Choroid plexus epithelial cell (primary cell): ENCODE measurements around the gene SMC3.
A peak's percentile ranks its signal among the peaks of the same experiment; 100 is the strongest.

Experiments
- DNase-seq: peaks from one replicate; pipeline ENCODE4 v3.0.0-alpha.2; 2010; ENCODE audit warnings: low read depth
- H3K4me3 ChIP-seq: 2 replicates; pipeline ENCODE4 v1.5.1; 2011; ENCODE audit warnings: low read depth, mild to moderate bottlenecking, control low read depth, low read length, moderate library complexity
- CTCF ChIP-seq: conservative IDR thresholded peaks from 2 replicates; pipeline ENCODE4 v1.5.1; 2011; ENCODE audit warnings: low read depth, mild to moderate bottlenecking, control low read depth, inconsistent platforms, low read length, moderate library complexity

The SMC3 gene

DNA sequence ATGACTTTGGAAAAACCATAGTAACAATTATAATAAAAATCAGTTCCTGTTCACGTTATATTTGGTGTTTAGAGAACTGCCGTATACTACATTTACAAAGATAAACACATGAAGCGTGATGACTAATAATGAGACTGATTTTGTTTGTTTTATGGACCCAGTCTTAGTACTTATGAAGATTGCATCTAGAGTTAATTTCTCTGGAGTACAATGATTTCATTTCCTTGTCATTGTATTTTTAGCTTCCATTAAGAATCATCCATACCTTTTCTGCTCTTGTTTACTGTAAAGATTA lies 79.6 kb downstream of the SMC3 start:
- DNase-seq, result no peak
- H3K4me3 ChIP-seq, result no peak overlapping the region
- no peak for TF ChIP-seq CTCF

- TF ChIP-seq CTCF, result no peak
- peak; percentile 42 for DNase-seq
Measured at GRCh38 chr10:110648692-110649346, 81.3 kb downstream of the SMC3 start.

GRCh38 chr10:110649347-110650264 lies 82.1 kb downstream of the SMC3 start:
- peak; percentile 24 for DNase-seq
- no peak for TF ChIP-seq CTCF
- no peak overlapping the region for H3K4me3 ChIP-seq

More at GRCh38 chr10:110648692-110649346, 81.3 kb downstream of the SMC3 start:
- no peak overlapping the region for H3K4me3 ChIP-seq

DNA sequence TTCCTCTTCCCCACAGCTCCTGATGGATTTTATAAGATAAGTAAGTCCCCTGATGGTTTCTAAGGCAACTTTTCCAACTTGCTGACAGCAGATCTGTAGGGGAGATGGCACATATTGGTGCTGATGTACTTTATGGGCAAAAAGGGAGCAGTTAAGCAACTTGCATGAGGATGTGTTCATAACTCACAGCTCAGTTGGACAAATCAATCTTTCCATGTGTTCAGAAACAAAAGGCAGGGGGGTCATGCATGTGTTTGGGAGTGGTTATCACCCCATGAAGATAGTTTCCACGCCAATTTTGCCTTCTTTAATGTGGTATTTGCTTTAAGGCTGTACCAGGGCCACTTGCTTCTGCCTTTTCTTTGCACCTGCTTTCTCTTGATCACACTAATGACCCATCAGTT lies 82.8 kb downstream of the SMC3 start:
- no peak overlapping the region for H3K4me3 ChIP-seq
- TF ChIP-seq CTCF, result no peak
- DNase-seq, result no peak

DNA sequence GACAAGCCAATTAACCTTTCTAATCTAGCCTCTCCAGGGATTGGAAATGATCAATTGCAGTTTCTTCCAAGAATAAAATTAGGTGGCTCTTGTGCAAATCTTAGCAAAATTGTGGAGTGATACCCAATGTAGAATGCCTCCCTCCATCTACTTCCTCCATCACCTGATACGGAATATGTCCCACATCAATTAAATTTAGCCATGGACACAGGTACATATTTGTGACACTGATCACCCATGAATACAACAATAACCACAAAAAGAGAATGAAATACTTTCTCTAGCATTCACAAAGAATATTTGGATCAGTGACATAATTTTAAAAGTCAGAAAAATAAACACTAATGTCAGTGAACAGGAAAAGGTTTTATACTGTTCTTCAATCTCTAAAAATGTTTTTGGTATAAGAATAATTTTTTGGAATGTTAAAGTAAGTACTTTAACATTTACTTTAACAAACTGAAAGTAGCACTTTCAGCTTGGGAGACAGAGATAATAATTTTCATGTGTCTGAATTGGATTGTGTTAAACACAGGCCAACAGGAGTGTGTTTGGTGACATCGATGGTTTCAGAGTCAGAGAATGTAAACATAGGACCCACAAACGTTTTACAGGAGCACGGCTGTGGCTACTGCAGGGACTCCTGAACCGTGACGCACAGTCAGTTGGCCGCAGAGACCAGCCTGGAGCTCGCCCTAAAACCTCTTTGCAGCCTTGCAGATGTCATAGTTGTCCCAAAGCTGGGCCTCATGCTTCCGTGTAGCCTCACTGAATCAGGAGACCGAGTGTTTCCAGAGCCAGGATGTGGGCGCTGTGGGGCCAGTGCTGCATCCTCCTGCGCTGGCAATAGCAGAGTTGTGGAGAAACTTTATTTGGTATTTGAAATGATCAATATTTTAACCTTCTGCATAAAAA lies 83.8 kb downstream of the SMC3 start:
- H3K4me3 ChIP-seq, result peak overlapping the region; percentile 18
- TF ChIP-seq CTCF, result peak; percentile 20

GRCh38 chr10:110652475-110653118 lies 85.1 kb downstream of the SMC3 start:
- TF ChIP-seq CTCF, result no peak
- DNase-seq, result no peak
- H3K4me3 ChIP-seq, result no peak overlapping the region

More for the DNA sequence above, 83.8 kb downstream of the SMC3 start:
- DNase-seq, result peak; percentile 87
